Fibroblast of upper back skin (primary cell): Measurements from ENCODE around the gene PLEKHG3.
"Not testable (repeated sequence)": the region's sequence is repeated elsewhere in the genome, so short reads cannot be mapped to it uniquely, and the experiment has no call there.

Source experiments
- DNase-seq: peaks from one replicate; pipeline ENCODE4 v3.0.0-alpha.2; 2013

PLEKHG3 gene

GRCh38 chr14:64688811-64689281 lies 15.4 kb upstream of the PLEKHG3 start:
- DNase-seq = no peak

- no peak for DNase-seq
Observed at GRCh38 chr14:64689289-64689688, 14.9 kb upstream of the PLEKHG3 start.

- not testable (repeated sequence) for DNase-seq
Observed at GRCh38 chr14:64690607-64691006, 13.6 kb upstream of the PLEKHG3 start.

GRCh38 chr14:64691376-64691775 lies 12.8 kb upstream of the PLEKHG3 start:
- no peak for DNase-seq

- no peak for DNase-seq
Observed at GRCh38 chr14:64692189-64692985, 11.8 kb upstream of the PLEKHG3 start.

GRCh38 chr14:64692986-64693809 lies 11.0 kb upstream of the PLEKHG3 start:
- DNase-seq = no peak

GRCh38 chr14:64693810-64694165 lies 10.4 kb upstream of the PLEKHG3 start:
- no peak for DNase-seq

- no peak for DNase-seq
Observed at GRCh38 chr14:64695071-64695470, 9.2 kb upstream of the PLEKHG3 start.

- DNase-seq = no peak
Observed at GRCh38 chr14:64696355-64696857, 7.8 kb upstream of the PLEKHG3 start.

- no peak for DNase-seq
Observed at GRCh38 chr14:64698903-64699302, 5.3 kb upstream of the PLEKHG3 start.

GRCh38 chr14:64700290-64700689 lies 3.9 kb upstream of the PLEKHG3 start:
- no peak for DNase-seq

- DNase-seq = no peak
Observed at GRCh38 chr14:64700894-64701293, 3.3 kb upstream of the PLEKHG3 start.

GRCh38 chr14:64701660-64702059 lies 2.6 kb upstream of the PLEKHG3 start:
- DNase-seq = no peak

- DNase-seq = no peak
Observed at GRCh38 chr14:64702493-64703394, 1.5 kb upstream of the PLEKHG3 start.

- no peak for DNase-seq
Observed at GRCh38 chr14:64703395-64704142, 655 bp upstream of the PLEKHG3 start.

GRCh38 chr14:64704743-64705380 lies 638 bp downstream of the PLEKHG3 start:
- no peak for DNase-seq

- no peak for DNase-seq
Observed at GRCh38 chr14:64705381-64706118, 1.3 kb downstream of the PLEKHG3 start.

- no peak for DNase-seq
Observed at GRCh38 chr14:64706119-64706592, 1.9 kb downstream of the PLEKHG3 start.

GRCh38 chr14:64706593-64707193 lies 2.5 kb downstream of the PLEKHG3 start:
- DNase-seq = no peak

- DNase-seq = peak; percentile 91
Observed at GRCh38 chr14:64707661-64708060, 3.4 kb downstream of the PLEKHG3 start.
